ENCODE data around the gene EFCAB8. TPM values are rescaled to one million over a fixed set of nuclear protein-coding genes. Genes with fewer than 3 reads are reported as not detected.

Gene EFCAB8
- total RNA-seq, 1 donor: 1.3 TPM

DNA sequence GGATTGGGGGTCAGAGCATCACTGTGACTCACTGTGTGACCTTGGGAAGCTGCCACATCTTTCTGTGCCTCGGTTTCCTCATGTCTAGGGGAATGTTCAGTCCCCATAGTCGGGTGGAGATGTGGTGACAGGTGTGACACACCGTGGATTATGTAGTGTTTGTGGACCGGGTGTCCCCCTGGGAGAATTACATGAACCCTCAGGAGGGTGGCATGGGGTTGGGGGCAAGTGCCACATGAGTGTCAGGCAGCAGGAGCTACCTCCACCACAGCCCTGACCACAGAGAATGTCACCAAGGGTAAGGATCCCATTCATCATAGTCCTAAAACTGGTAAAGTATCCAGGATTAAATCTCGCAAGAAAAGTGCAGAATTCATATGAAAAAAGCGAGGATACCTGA is 122.3 kb downstream of the EFCAB8 start:
- DNase-seq (ENCODE audit: low read depth): no peak
- H3K4me3 ChIP-seq (ENCODE audit: low read depth, low read length): no peak overlapping the region
- TF ChIP-seq, protein P1, sequence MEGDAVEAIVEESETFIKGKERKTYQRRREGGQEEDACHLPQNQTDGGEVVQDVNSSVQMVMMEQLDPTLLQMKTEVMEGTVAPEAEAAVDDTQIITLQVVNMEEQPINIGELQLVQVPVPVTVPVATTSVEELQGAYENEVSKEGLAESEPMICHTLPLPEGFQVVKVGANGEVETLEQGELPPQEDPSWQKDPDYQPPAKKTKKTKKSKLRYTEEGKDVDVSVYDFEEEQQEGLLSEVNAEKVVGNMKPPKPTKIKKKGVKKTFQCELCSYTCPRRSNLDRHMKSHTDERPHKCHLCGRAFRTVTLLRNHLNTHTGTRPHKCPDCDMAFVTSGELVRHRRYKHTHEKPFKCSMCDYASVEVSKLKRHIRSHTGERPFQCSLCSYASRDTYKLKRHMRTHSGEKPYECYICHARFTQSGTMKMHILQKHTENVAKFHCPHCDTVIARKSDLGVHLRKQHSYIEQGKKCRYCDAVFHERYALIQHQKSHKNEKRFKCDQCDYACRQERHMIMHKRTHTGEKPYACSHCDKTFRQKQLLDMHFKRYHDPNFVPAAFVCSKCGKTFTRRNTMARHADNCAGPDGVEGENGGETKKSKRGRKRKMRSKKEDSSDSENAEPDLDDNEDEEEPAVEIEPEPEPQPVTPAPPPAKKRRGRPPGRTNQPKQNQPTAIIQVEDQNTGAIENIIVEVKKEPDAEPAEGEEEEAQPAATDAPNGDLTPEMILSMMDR (IDR thresholded peaks at IDR 0.05; ENCODE audit: insufficient read depth, low read depth, low read length): no peak

DNA sequence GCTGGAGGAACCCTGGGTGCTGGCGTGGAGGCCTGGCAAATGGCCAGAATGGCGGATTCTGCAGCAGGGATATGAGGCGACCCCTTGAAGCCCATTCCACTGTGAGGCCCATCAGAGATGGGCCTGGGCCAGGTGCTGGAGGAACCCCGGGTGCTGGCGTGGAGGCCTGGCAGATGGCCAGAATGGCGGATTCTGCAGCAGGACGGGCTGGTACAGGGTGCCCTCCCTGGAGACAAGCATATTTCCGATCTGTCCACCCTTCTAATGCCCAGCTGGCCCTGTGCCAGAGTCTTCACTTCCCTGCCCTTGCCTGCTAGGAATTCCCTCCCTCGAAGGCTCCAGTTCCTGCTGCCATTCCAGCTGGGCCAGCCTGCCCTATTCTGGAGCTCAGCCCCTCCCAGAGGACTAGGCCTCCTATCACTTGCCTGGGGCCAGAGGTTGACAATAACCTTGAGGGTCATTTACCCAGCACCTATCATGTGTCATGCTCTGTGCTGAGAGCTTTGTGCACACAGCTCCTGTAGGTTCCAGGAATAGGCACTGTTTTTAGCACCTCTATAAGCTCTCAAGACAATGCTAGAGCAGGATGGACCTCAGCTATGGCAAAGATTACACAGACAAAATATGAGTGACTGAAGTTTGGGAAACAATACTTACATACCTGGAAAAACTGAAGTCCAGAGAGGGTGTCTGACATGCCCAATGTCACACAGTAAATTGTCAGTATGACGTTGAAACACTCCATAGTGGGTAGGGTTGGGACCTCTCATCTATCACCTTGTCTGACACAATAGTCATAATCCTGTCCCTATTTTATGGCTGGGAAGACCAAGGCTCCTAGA is 124.1 kb downstream of the EFCAB8 start:
- TF ChIP-seq, protein P1 (IDR thresholded peaks at IDR 0.05; ENCODE audit: insufficient read depth, low read depth, low read length): no peak
- DNase-seq (ENCODE audit: low read depth): no peak
- H3K4me3 ChIP-seq (ENCODE audit: low read depth, low read length): no peak overlapping the region

DNA sequence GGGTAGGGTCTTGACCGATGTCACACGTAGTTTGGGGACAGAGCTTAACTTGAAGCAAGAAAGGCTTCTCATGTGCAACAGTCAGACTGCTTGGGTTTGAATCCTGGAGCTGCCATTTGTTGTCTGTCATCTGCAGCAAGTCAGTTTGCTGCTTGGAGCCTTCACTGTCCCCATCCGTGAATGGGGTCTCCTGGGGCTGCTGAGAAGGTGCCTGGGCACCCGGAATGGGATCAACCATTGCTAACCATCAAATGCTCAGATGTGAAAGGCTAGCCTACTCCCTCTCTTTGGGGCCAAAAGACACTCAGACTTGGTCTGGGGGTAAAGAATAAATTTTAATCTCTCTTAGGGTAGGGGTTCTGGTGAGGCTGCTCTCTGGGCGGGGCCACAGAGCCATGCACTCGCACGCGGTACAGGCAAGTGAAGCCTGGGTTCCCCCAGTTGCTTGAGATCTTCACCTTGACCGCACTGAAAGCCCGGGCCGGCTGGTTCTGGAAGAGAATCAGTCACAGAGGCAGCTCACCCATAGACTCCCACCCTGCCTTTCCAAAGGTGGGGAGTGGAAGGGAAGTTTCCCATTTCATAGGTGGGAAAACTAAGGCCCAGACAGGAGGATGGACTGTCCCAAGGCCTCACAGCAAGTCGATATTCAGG is 124.9 kb downstream of the EFCAB8 start:
- TF ChIP-seq, protein P1 (IDR thresholded peaks at IDR 0.05; ENCODE audit: insufficient read depth, low read depth, low read length): no peak
- H3K4me3 ChIP-seq (ENCODE audit: low read depth, low read length): no peak overlapping the region
- DNase-seq (ENCODE audit: low read depth): no peak

DNA sequence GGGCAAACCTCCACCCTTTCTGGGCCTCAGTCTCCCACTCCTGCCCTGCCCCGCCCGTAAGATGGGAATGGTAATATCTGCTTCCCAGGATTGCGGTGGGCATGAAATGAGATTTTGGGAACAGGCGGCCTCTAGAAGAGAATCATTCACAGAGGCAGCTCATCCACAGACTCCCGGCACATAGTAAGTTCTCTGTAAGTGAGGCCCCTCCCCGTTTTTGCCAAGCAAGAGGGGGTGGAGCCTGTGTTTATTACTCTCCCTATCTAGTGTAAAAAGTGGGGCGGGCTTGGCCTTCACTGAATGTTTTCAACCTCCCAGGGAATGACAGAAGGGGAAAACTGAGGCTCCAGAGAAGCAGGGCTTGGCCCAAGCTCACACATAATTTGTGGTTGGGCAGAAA is 125.5 kb downstream of the EFCAB8 start:
- H3K4me3 ChIP-seq (ENCODE audit: low read depth, low read length): no peak overlapping the region
- TF ChIP-seq, protein P1 (IDR thresholded peaks at IDR 0.05; ENCODE audit: insufficient read depth, low read depth, low read length): no peak
- DNase-seq (ENCODE audit: low read depth): no peak

DNA sequence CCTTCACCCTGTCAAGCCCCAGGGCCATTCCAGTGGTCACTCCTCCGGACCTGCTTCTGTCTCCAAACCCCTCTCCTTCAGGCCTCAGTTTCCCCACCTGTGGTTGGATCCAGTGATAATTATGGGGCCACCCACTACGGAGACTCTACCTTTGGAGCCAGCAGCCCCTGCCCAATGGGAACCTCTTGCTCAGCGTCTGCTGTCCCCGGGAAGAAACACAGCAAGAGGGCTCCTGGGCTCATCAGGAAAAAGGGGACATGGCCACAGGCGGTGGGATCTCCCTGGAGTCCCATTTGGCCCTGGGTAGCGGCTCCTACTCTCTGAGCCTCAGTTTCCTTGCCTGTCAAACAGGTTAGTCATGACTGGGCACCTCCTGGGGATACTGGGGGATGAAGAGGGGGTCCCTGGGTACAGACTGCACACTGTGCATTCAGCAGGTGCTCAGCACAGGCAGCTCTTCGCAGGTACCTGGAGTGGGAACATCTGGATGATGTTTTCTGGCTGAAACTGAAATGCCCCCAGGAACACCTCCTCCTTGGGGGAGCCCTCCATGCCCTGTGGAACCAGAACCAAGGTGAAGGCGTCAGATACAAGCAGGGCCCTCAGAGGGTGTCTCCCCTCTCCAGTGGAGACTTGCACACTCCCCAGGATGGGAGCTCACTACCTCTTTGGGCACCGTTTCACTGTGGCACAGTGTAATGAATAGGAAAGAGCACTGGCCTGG is 126.1 kb downstream of the EFCAB8 start:
- TF ChIP-seq, protein P1 (IDR thresholded peaks at IDR 0.05; ENCODE audit: insufficient read depth, low read depth, low read length): no peak
- no peak overlapping the region for H3K4me3 ChIP-seq (ENCODE audit: low read depth, low read length)
- DNase-seq (ENCODE audit: low read depth): no peak

DNA sequence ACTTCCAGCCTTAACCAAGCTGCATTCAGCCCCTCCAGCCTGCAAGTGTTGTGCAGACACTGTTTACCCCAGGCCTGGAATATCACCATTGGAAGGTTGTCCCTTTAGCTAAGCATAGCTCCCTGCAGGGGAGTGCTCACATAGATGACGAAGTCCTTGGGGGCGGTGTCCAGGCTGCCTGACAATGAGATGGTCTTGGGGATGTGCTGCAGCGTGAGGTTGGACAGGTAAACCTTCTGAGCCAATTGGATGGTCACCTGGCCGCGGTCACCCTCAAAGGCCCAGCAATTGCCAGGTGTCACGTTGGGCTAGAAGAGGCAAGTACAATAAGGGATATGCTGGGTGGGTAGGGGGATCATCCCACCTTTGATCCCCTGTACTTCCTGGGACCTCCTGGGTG is 126.9 kb downstream of the EFCAB8 start:
- no peak for DNase-seq (ENCODE audit: low read depth)
- TF ChIP-seq, protein P1 (IDR thresholded peaks at IDR 0.05; ENCODE audit: insufficient read depth, low read depth, low read length): no peak
- no peak overlapping the region for H3K4me3 ChIP-seq (ENCODE audit: low read depth, low read length)

Measured in fibroblast of villous mesenchyme (primary cell).